PC-3 (cell line): ENCODE results near the gene TNNT1. TPM values are rescaled to one million over a fixed set of nuclear protein-coding genes. Genes with fewer than 3 reads are reported as not detected.

Experiments
- ATAC-seq: fragments of 200-7000 bp; cut with Tn5 transposase; 2 replicates; pipeline ENCODE4 v1.9.1; 2020; ENCODE audit warnings: mild to moderate bottlenecking, moderate library complexity
- BruUV-seq: library from RNA; stranded (reverse); fragments of 400-500 nt; replicated peaks from 2 replicates; lab custom pipeline; 2021; lab: Mats Ljungman, UMichigan
- CTCF ChIA-PET: fragments of 300-600 bp; sonication (Branson Sonifier 250); formaldehyde crosslinking; loops from one replicate; lab custom pipeline; 2022; ENCODE audit warnings: antibody characterized with exemption; lab: Charles Lee
- POLR2A ChIA-PET: fragments of 300-600 bp; sonication (Branson Sonifier 250); formaldehyde crosslinking; loops from one replicate; lab custom pipeline; 2022; ENCODE audit warnings: antibody characterized with exemption; ENCODE audit not compliant: unreplicated experiment; lab: Charles Lee
- DNase-seq: peaks from one replicate; pipeline ENCODE4 v3.0.0-alpha.2; 2015
- H2AFZ ChIP-seq: fragments of 300-600 bp; sonication (generic); 2 replicates; pipeline ENCODE4 v1.6.0; 2016; ENCODE audit warnings: antibody characterized with exemption, low read length
- H3F3A ChIP-seq: fragments of 300-600 bp; sonication (generic); one replicate; pipeline ENCODE4 v1.6.0; 2017; ENCODE audit warnings: antibody characterized with exemption, low read length, control low read depth, mild to moderate bottlenecking; ENCODE audit not compliant: unreplicated experiment
- H3K27ac ChIP-seq: fragments of 300-600 bp; sonication (generic); 2 replicates; pipeline ENCODE4 v1.5.1; 2016; ENCODE audit warnings: mild to moderate bottlenecking, low read length
- H3K27me3 ChIP-seq: fragments of 300-600 bp; sonication (generic); 2 replicates; pipeline ENCODE4 v1.6.1; 2016; ENCODE audit warnings: low read length, mixed read lengths
- H3K36me3 ChIP-seq: fragments of 300-600 bp; sonication (generic); 2 replicates; pipeline ENCODE4 v1.6.1; 2016; ENCODE audit warnings: low read depth, mixed run types, low read length, mixed read lengths
- H3K4me1 ChIP-seq: fragments of 300-600 bp; sonication (generic); 2 replicates; pipeline ENCODE4 v1.5.1; 2016; ENCODE audit warnings: low read length; ENCODE audit not compliant: insufficient read depth
- H3K4me2 ChIP-seq: fragments of 300-600 bp; sonication (generic); 2 replicates; pipeline ENCODE4 v1.6.0; 2016; ENCODE audit warnings: low read length
- H3K4me3 ChIP-seq: fragments of 300-600 bp; sonication (generic); 2 replicates; pipeline ENCODE4 v1.5.1; 2016; ENCODE audit warnings: mild to moderate bottlenecking, low read length, mixed read lengths
- H3K79me2 ChIP-seq: fragments of 300-600 bp; sonication (generic); 2 replicates; pipeline ENCODE4 v1.6.1; 2017; ENCODE audit warnings: low read length, mixed read lengths
- H3K9ac ChIP-seq: fragments of 300-600 bp; sonication (generic); 2 replicates; pipeline ENCODE4 v1.6.0; 2016; ENCODE audit warnings: mild to moderate bottlenecking, low read length
- H3K9me2 ChIP-seq: fragments of 300-600 bp; sonication (generic); replicated peaks from 2 replicates; pipeline ENCODE4 v1.6.1; 2016; ENCODE audit warnings: mixed run types, low read length, mixed read lengths
- H3K9me3 ChIP-seq: fragments of 300-600 bp; sonication (generic); 2 replicates; pipeline ENCODE4 v1.6.1; 2016; ENCODE audit warnings: low read length, mixed read lengths
- H4K20me1 ChIP-seq: fragments of 300-600 bp; sonication (generic); 2 replicates; pipeline ENCODE4 v1.6.1; 2016; ENCODE audit warnings: low read length, mixed read lengths
- CTCF ChIP-seq: fragments of 300-600 bp; sonication (generic); conservative IDR thresholded peaks from 2 replicates; pipeline ENCODE4 v1.5.1; 2017; ENCODE audit warnings: antibody characterized with exemption, low read depth, mild to moderate bottlenecking, low read length
- EZH2 ChIP-seq: fragments of 300-600 bp; sonication (generic); IDR thresholded peaks from one replicate; pipeline ENCODE4 v1.6.1; 2017; ENCODE audit warnings: antibody characterized with exemption, mild to moderate bottlenecking, low read length; ENCODE audit not compliant: unreplicated experiment
- EZH2phosphoT487 ChIP-seq: fragments of 300-600 bp; sonication (generic); IDR thresholded peaks from 2 replicates; pipeline ENCODE4 v1.6.1; 2018; ENCODE audit warnings: mild to moderate bottlenecking, antibody characterized with exemption, low read length, borderline replicate concordance
- intact Hi-C: fragments of 100-400 bp; cut with micrococcal nuclease; formaldehyde crosslinking; loops from 2 replicates; pipeline ENCODE4 v1.9.0; 2023
- total RNA-seq: library from RNA; depleted of rRNA; stranded (reverse); fragments of >200 nt; gene quantifications from 2 replicates; pipeline ENCODE4 v1.2.3, GENCODE V29; 2014

Gene TNNT1
- total RNA-seq, 1 experiment from 2014 or later = 266 TPM

DNA sequence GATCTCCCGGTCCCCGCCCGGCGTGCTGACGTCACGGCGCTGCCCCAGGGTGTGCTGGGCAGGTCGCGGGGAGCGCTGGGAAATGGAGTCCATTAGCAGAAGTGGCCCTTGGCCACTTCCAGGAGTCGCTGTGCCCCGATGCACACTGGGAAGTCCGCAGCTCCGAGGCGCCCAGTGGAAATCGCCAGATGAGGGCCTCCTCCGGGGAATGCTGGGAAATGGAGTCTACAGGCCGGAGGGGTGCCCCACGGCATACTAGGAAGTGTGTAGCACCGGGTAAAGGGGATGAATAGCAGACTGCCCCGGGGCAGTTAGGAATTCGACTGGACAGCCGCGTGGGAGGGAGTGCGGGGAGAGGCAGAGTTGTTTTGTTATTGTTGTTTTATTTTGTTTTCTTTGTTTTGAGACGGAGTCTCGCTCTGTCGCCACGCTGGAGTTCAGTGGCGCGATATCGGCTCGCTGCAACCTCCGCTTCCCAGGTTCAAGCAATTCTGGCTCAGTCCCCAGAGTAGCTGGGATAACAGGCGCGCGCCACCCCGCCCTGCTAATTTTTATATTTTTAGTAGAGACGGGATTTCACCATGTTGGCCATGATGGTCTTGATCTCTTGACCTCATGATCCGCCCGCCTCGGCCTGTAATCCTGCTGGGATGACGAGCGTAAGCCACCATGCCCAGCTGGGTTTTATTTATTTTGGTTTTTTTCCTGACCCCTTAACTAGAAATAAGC, 31.2 kb downstream of the TNNT1 start:
- Histone ChIP-seq H3K9ac (peak overlapping the region; percentile 69), H3K36me3 (no peaks in the 10 kb centered on the region), H3K27ac (no peak overlapping the region), H4K20me1 (peaks cover 35% of the 10 kb centered on the region), H3K27me3 (no peaks in the 10 kb centered on the region), H3F3A (peaks cover 5% of the 10 kb centered on the region), H2AFZ (peak overlapping the region; percentile 88), H3K4me1 (peaks cover 12% of the 10 kb centered on the region), H3K4me2 (peak overlapping the region; percentile 86), H3K4me3 (peak overlapping the region; percentile 69), H3K9me2 (no peaks in the 10 kb centered on the region), H3K79me2 (peaks cover 43% of the 10 kb centered on the region), H3K9me3 (no peaks in the 10 kb centered on the region)
- POLR2A ChIA-PET = interaction anchor here (0.7 kb wide), 1 partner anchor 16 kb away, joined by 7 read pairs; no protein-coding TSS in a partner anchor
- TF ChIP-seq CTCF (no peak), EZH2 (no peak), EZH2phosphoT487 (no peak)
- CTCF ChIA-PET = interaction anchor here (0.5 kb wide), 1 partner anchor 95 kb away, joined by 3 read pairs; no protein-coding TSS in a partner anchor
- ATAC-seq (peak; percentile 94), DNase-seq (peak; percentile 99)
- TSS peak; percentile 92 for BruUV-seq
- intact Hi-C loops = loop anchor here (5.0 kb wide), 1 partner anchor 56 kb away; the partner anchor contains the start of gene RDH13

DNA sequence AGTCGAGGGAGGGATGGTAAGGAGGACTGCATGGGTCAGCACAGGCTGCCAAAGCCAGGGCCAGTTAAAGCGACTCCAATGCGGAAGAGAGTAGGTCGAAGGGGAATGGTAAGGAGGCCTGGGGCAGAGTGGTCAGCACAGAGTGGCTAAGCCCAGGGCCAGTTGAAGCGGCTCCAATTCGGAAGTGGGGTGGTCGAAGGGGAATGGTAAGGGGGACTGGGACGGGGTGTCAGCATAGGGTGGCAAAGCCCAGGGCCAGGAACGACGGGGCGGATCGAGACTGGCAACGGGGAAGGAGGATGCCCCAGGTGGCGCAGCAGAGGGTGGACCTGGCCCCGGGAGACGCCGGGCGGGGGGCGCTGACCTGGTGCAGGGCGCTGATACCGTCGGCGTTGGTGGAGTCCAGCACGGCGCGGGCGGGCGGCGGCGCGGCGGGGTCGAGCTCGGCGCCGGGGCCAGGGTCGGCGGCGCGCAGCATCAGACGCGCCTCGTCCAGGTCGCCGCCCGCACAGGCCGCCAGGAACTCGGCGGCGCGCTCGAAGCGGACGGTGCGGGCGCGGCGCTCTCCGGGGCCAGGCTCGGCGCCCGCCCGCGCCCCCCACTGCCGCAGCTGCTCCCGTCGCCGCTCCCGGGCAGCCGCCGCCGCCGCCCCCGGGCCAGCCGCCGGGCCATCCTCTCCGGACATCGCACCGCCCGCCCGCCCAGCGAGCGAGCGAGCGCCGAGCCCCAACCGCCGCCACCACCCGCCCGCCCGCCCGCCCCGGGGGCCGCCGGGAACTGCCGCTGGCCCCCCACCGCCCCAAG, 31.9 kb downstream of the TNNT1 start, which contains the start of gene PPP1R12C:
Gene PPP1R12C (minus strand): TSS at position 779 of the 804 bp plus-strand sequence. CDS start 94 bp downstream, at position 685.
- Histone ChIP-seq H3K4me3 (peak within 1 kb of the TSS; percentile 90), H3K27ac (no peak within 1 kb of the TSS), H3K4me2 (peak within 1 kb of the TSS; percentile 88), H3K9ac (peak within 1 kb of the TSS; percentile 72), H3K27me3 (no peaks in the 10 kb centered on the region), H3K79me2 (peaks cover 50% of the 10 kb centered on the region), H3K36me3 (peaks cover 5% of the 10 kb centered on the region; the same call in 1 of the 2 replicates), H2AFZ (peak within 1 kb of the TSS; percentile 88), H3F3A (peaks cover 5% of the 10 kb centered on the region), H3K4me1 (peaks cover 12% of the 10 kb centered on the region), H3K9me2 (no peaks in the 10 kb centered on the region), H3K9me3 (no peaks in the 10 kb centered on the region), H4K20me1 (peaks cover 35% of the 10 kb centered on the region)
- TF ChIP-seq EZH2phosphoT487 (no peak), EZH2 (no peak), CTCF (no peak)
- ChIA-PET POLR2A (interaction anchor here (0.7 kb wide), 1 partner anchor 17 kb away, joined by 7 read pairs; no protein-coding TSS in a partner anchor), CTCF (no interaction called here)
- ATAC-seq (peak; percentile 17), DNase-seq (no peak)
- intact Hi-C loops = loop anchor here (5.0 kb wide), 1 partner anchor 55 kb away; the partner anchor contains the start of gene RDH13
- no TSS peak for BruUV-seq
